Mesendoderm (in vitro differentiated cells): ENCODE data around the gene COL11A2.

Experiments used
- DNase-seq: peaks from one replicate; pipeline ENCODE4 v3.0.0; 2013
- H2AK5ac ChIP-seq: 2 replicates; pipeline ENCODE4 v1.6.1; 2013; ENCODE audit warnings: low read length, inconsistent platforms
- H2BK120ac ChIP-seq: 2 replicates; pipeline ENCODE4 v1.6.1; 2013; ENCODE audit warnings: low read depth, mild to moderate bottlenecking, low read length, moderate library complexity, mixed read lengths
- H2BK15ac ChIP-seq: replicated peaks from 2 replicates; pipeline ENCODE4 v1.6.1; 2013; ENCODE audit warnings: low read depth, mild to moderate bottlenecking, moderate library complexity
- H2BK5ac ChIP-seq: 2 replicates; pipeline ENCODE4 v1.6.1; 2013; ENCODE audit warnings: low read length, inconsistent platforms
- H3K18ac ChIP-seq: 2 replicates; pipeline ENCODE4 v1.6.1; 2013; ENCODE audit warnings: mild to moderate bottlenecking, low read length, mixed read lengths
- H3K23ac ChIP-seq: one replicate; pipeline ENCODE4 v1.6.1; 2013; ENCODE audit warnings: low read length
- H3K27ac ChIP-seq: 2 replicates; pipeline ENCODE4 v1.5.1; 2013; ENCODE audit warnings: low read depth, mild to moderate bottlenecking, inconsistent platforms, low read length, moderate library complexity
- H3K27me3 ChIP-seq: 2 replicates; pipeline ENCODE4 v1.6.1; 2013; ENCODE audit warnings: low read length, control low read depth, mild to moderate bottlenecking, inconsistent platforms; ENCODE audit not compliant: insufficient read depth, poor library complexity
- H3K36me3 ChIP-seq: 2 replicates; pipeline ENCODE4 v1.6.1; 2013; ENCODE audit warnings: low read length, inconsistent platforms; ENCODE audit not compliant: control insufficient read depth, insufficient read depth
- H3K4ac ChIP-seq: one replicate; pipeline ENCODE4 v1.6.1; 2013; ENCODE audit warnings: low read depth, mild to moderate bottlenecking, low read length, moderate library complexity
- H3K4me1 ChIP-seq: 2 replicates; pipeline ENCODE4 v1.6.1; 2013; ENCODE audit warnings: low read depth, low read length, inconsistent platforms; ENCODE audit not compliant: control insufficient read depth
- H3K4me2 ChIP-seq: 2 replicates; pipeline ENCODE4 v1.6.1; 2013; ENCODE audit warnings: low read length
- H3K4me3 ChIP-seq: 2 replicates; pipeline ENCODE4 v1.5.1; 2013; ENCODE audit warnings: mild to moderate bottlenecking, low read length
- H3K56ac ChIP-seq: one replicate; pipeline ENCODE4 v1.6.1; 2013; ENCODE audit warnings: low read length
- H3K79me1 ChIP-seq: 2 replicates; pipeline ENCODE4 v1.6.1; 2013; ENCODE audit warnings: low read length, inconsistent platforms
- H3K79me2 ChIP-seq: 2 replicates; pipeline ENCODE4 v1.6.1; 2013; ENCODE audit warnings: mild to moderate bottlenecking, low read length; ENCODE audit not compliant: control insufficient read depth, insufficient read depth
- H3K9ac ChIP-seq: 2 replicates; pipeline ENCODE4 v1.6.1; 2013; ENCODE audit warnings: low read length, inconsistent platforms
- H4K5ac ChIP-seq: one replicate; pipeline ENCODE4 v1.6.1; 2013; ENCODE audit warnings: low read length
- H4K8ac ChIP-seq: one replicate; pipeline ENCODE4 v1.6.1; 2013; ENCODE audit warnings: low read depth, mild to moderate bottlenecking, control low read depth, low read length, moderate library complexity
- WGBS: extraction: QIAGEN DNeasy Blood & Tissue Kit; methylation state at CpG from one replicate; pipeline ENCODE4 v1.1.7; 2013; ENCODE audit warnings: low lambda C conversion rate, missing lambda C conversion rate; ENCODE audit not compliant: insufficient coverage; ENCODE audit errors: extremely low coverage; 5-methylcytosine and 5-hydroxymethylcytosine counted together

COL11A2 gene

DNA sequence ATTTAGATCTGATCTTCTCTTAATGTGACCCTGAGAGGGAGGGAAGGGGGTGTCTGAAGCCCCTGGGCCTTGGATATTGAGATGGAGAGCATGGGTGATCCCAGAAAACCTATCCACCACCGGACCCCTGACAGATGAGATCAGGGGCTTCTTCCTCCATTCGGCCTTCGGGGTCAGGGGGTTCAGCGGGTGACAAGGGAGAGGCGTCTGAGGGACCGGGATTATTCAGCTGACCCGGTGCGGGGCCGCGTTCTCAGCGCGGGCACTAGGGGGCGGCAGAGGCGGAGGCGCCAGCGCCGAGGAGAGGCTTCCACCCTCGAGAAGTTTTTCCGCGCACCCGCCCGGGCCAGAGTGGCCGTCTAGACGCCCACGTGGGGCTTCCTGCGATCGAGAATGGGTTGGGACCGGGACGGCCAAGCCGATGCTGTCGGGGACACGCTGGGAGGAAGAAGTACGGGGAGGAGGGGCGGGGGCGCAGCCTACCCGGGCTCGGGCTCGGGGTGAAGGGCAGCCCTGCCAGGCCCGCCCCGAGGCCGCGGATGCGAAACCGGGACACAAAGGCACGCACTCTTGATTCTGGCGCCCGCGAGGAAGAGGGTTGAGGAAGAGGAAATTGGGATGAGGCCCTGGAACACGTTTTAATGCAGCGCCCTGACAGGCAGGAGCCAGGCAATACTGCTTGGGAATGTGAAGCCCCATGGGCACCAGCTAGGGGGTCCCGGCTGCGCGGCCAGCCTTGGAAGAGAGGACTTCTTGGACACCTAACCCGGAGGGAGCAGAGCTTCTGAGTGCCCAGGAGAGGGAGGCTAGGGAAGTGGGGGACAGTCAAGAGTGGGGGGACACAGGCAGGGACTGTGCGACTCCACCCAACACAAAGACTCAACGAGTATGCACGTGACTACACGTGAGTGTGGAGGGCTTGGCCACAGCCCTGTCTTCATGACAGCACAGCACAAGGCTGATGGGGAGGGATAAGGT lies 30.6 kb downstream of the COL11A2 start:
- peak overlapping the region; percentile 73 for H3K9ac ChIP-seq
- no peak overlapping the region for H4K8ac ChIP-seq
- no peaks in the 10 kb centered on the region for H3K27me3 ChIP-seq
- peak overlapping the region; percentile 84 for H3K56ac ChIP-seq
- H2AK5ac ChIP-seq = no peak overlapping the region
- no peaks in the 10 kb centered on the region for H3K36me3 ChIP-seq
- peak overlapping the region; percentile 64 for H3K4me2 ChIP-seq
- no peak overlapping the region for H2BK120ac ChIP-seq
- H3K79me2 ChIP-seq = no peaks in the 10 kb centered on the region
- no peak overlapping the region for H3K18ac ChIP-seq
- no peak overlapping the region for H2BK5ac ChIP-seq
- H3K23ac ChIP-seq = no peak overlapping the region
- peak overlapping the region; percentile 29 for H3K4me3 ChIP-seq
- no peak overlapping the region for H3K27ac ChIP-seq
- H3K79me1 ChIP-seq = no peaks in the 10 kb centered on the region
- H3K4me1 ChIP-seq = no peaks in the 10 kb centered on the region
- WGBS = no CpG with 5 or more reads among the region's 58 CpGs
- H2BK15ac ChIP-seq = no peak overlapping the region
- DNase-seq = peak; percentile 56
- H3K4ac ChIP-seq = no peak overlapping the region
- H4K5ac ChIP-seq = no peak overlapping the region

DNA sequence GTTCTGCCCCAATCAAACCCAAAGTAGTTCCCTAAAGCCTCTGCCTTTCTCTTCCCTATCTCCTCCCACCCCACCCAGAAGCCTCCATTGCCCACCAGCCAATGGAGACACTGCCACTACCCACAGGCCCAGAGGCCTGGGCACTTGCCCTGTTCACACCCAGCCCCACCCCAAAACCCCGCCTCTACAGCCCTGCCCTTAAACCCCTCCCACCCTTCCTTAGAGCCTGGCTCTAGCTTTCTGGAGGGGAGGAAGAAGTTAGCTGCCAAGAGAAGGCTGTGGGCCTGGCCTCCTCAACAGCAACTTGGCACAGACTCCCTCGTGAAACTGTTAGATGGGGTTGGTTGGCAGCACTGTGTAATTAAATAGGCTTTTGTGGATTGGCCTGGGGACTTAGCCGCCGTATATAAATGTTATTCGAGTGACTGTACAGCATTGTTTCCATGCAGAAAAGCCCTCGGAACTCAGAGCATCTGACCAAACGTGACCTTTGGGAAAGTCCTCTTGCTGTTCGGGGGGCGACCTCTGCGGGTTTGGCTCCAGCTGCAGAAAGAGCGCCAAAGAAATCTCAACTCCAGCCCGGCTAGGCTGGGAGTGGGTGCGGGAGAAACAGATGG lies 31.4 kb downstream of the COL11A2 start:
- Histone ChIP-seq H4K5ac (no peak overlapping the region), H3K4me3 (no peak overlapping the region), H3K36me3 (no peaks in the 10 kb centered on the region), H3K27ac (no peak overlapping the region), H3K79me2 (no peaks in the 10 kb centered on the region), H3K79me1 (no peaks in the 10 kb centered on the region), H4K8ac (no peak overlapping the region), H3K23ac (no peak overlapping the region), H3K27me3 (no peaks in the 10 kb centered on the region), H3K18ac (no peak overlapping the region), H2BK15ac (no peak overlapping the region), H3K9ac (no peak overlapping the region), H3K4me2 (no peak overlapping the region), H3K4ac (no peak overlapping the region), H2BK120ac (no peak overlapping the region), H2AK5ac (no peak overlapping the region), H2BK5ac (no peak overlapping the region), H3K4me1 (no peaks in the 10 kb centered on the region), H3K56ac (peak overlapping the region; percentile 22)
- DNase-seq = peak; percentile 21
- WGBS = no CpG with 5 or more reads among the region's 13 CpGs

DNA sequence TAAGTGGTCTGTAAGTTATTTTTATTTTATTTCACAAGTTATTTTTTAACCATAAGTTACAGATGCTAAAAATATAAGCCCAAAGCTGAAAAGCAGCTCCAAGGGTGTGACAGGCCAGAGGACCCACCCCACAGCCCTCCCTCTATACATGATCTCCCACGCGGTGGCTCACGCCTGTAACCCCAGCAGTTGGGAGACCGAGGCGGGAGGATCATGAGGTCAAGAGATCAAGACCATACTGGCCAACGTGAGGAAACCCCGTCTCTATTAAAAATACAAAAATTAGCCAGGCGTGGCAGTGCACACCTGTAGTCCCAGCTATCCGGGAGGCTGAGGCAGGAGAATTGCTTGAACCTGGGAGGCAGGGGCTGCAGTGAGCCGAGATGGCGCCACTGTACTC lies 32.2 kb downstream of the COL11A2 start:
- Histone ChIP-seq H3K56ac (no peak overlapping the region), H3K4me3 (no peak overlapping the region), H3K4ac (no peak overlapping the region), H4K5ac (no peak overlapping the region), H2AK5ac (no peak overlapping the region), H4K8ac (no peak overlapping the region), H2BK120ac (no peak overlapping the region), H3K79me1 (no peaks in the 10 kb centered on the region), H3K4me2 (no peak overlapping the region), H3K36me3 (no peaks in the 10 kb centered on the region), H3K27me3 (no peaks in the 10 kb centered on the region), H3K27ac (no peak overlapping the region), H2BK5ac (no peak overlapping the region), H3K18ac (no peak overlapping the region), H3K79me2 (no peaks in the 10 kb centered on the region), H3K4me1 (no peaks in the 10 kb centered on the region), H3K9ac (no peak overlapping the region), H2BK15ac (no peak overlapping the region), H3K23ac (no peak overlapping the region)
- no CpG with 5 or more reads among the region's 11 CpGs for WGBS
- DNase-seq = no peak

DNA sequence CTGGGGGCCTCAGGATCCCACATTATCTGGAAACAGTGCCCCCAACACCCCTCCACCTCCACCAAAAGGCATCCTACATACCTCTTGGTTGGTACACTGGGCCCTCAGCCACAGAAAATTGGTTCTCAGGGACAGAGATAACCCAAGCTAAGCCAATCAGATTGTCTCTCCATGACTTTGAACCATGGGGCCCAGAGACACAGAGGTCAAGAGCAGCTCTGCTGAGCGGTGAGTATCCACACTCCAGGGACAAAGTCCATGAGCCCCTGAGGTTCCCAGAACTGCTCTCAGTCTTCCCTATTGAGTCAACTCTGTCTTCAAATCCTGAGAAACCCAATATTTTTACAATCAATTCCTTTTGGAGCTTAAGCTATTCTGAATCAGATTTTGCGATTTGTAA lies 35.3 kb downstream of the COL11A2 start:
- Histone ChIP-seq H3K4ac (no peak overlapping the region), H2BK120ac (no peak overlapping the region), H3K79me1 (no peaks in the 10 kb centered on the region), H3K18ac (no peak overlapping the region), H2AK5ac (no peak overlapping the region), H3K9ac (no peak overlapping the region), H3K4me1 (no peaks in the 10 kb centered on the region), H2BK15ac (no peak overlapping the region), H3K4me2 (no peak overlapping the region), H4K5ac (no peak overlapping the region), H3K23ac (no peak overlapping the region), H3K79me2 (no peaks in the 10 kb centered on the region), H3K56ac (no peak overlapping the region), H4K8ac (no peak overlapping the region), H3K36me3 (no peaks in the 10 kb centered on the region), H2BK5ac (no peak overlapping the region), H3K4me3 (no peak overlapping the region), H3K27me3 (no peaks in the 10 kb centered on the region), H3K27ac (no peak overlapping the region)
- WGBS = no CpG with 5 or more reads among the region's 2 CpGs
- DNase-seq = no peak

GRCh38 chr6:33156561-33156960 lies 35.7 kb downstream of the COL11A2 start:
- no peak overlapping the region for H2BK5ac ChIP-seq
- no peak overlapping the region for H3K23ac ChIP-seq
- H2BK15ac ChIP-seq = no peak overlapping the region
- no peak overlapping the region for H3K27ac ChIP-seq
- H3K36me3 ChIP-seq = no peaks in the 10 kb centered on the region
- no peak overlapping the region for H3K4me2 ChIP-seq
- no peak overlapping the region for H2AK5ac ChIP-seq
- no peak overlapping the region for H2BK120ac ChIP-seq
- no peaks in the 10 kb centered on the region for H3K4me1 ChIP-seq
- no peak overlapping the region for H3K4ac ChIP-seq
- H3K18ac ChIP-seq = no peak overlapping the region
- WGBS = no CpG with 5 or more reads among the region's 6 CpGs
- no peaks in the 10 kb centered on the region for H3K79me1 ChIP-seq
- no peak overlapping the region for H4K5ac ChIP-seq
- no peaks in the 10 kb centered on the region for H3K27me3 ChIP-seq
- H3K79me2 ChIP-seq = no peaks in the 10 kb centered on the region
- no peak overlapping the region for H3K56ac ChIP-seq
- no peak for DNase-seq
- H3K9ac ChIP-seq = no peak overlapping the region
- no peak overlapping the region for H3K4me3 ChIP-seq
- no peak overlapping the region for H4K8ac ChIP-seq
